Renal pelvis (tissue), 4 donors: ENCODE measurements around the gene KIAA0825. TPM values are rescaled to one million over a fixed set of nuclear protein-coding genes. Genes with fewer than 3 reads are reported as not detected.
"Not testable (repeated sequence)": the region's sequence is repeated elsewhere in the genome, so short reads cannot be mapped to it uniquely, and the experiment has no call there.

Experiments
- DNase-seq: peaks from one replicate; pipeline ENCODE4 v3.0.0-alpha.2; 2013
- polyA plus RNA-seq, 3 donors: library from polyadenylated mRNA; unstranded; fragments of 120-200 nt; gene quantifications; one replicate each; pipeline ENCODE4 v1.2.1, GENCODE V29; 2013; ENCODE audit not compliant: insufficient read length in 3 of 3

KIAA0825 gene
- polyA plus RNA-seq, 3 donors, result 3.6 to 4.6 (median 3.7) TPM

DNA sequence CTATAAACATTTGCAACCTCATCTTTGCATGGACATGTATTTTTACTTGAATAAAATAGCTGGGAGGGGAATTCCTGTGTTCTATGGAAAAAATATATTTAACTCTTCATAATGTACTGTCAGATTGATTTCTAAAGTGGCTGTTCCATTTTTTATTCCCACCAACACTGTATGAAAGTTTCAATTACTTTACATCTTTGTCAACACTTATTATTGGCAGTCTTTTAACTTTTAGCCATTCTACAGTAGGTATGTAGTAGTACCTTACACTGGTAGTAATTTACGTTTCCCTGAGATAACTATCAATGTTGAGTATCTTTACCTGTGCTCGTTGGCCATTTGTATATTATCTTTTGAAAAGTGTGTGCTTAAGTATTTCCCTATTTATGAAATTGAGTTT is 429.7 kb downstream of the KIAA0825 start:
- no peak for DNase-seq

DNA sequence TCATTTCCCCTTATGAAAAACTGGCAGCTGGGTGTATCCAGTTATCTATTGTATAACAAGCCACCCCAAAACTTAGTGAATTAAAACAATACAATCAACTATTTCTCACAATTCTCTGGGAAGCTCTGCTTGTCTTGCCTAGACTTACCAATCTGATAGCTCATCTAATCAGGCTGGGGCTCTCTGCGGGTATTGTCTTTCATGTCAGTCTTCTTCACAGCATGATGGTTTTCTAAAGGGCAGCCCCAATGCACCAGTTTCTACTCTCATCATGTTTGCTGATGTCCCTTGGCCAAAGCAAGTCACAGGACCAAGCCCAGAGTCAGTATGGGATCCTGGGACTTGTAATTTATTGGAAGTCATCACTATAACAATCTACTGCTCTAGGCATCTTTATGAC is 433.5 kb downstream of the KIAA0825 start:
- DNase-seq, result no peak

DNA sequence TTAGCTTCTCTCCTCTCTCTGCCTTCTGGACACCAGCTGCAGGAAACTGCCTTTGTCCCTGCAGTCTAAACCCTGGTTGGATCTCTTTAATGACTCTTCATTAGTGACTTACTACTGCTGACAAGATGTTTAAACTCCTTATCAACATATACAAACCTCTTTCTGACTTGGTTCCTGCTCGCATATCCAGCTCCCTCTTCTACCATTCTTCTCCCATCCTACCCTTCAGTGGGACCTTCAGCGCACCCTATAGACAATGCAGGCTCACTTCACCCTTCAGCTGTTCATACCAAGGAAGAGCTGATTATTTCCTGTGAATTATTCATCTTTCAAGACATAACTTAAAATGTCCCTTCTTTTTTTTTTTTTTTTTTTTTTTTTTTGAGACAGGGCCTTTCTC is 436.5 kb downstream of the KIAA0825 start:
- no peak for DNase-seq

DNA sequence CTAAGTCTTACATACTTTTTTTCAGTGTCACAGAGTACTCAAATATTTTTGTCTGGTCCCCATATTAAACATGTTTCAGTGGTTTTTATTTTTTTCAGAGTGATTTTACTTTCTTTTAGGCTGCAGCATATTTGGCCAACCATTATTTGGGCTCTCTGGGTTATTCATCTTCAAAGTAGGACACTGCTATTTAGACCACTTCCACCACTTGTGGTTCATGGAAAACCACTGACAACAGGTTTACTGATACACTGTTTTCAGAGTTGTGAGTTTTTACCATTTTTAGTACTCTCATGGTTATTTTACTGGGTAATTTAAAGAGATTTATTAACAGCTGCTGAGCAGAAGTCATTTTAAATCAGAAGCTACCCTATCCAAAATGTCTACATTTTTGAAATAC is 437.6 kb downstream of the KIAA0825 start:
- no peak for DNase-seq

DNA sequence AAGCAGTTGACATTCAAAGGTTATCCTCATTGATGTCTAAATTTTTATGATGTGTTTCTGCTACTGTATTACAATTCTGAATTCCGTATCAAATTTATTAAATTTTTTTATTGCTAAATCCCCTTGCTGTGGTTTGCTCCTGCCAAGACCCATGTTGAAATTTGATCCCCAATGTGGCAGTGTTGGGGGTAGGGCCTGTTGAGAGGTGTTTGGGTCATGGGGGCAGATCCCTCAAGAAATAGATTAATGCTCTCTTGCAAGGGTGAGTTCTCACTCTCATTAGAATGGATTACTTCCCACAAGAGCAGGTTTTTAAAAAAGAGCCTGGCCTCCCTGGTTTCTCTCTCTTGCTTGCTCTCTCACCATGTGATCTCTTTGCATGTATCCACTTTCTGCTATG is 442.5 kb downstream of the KIAA0825 start:
- DNase-seq, result no peak

DNA sequence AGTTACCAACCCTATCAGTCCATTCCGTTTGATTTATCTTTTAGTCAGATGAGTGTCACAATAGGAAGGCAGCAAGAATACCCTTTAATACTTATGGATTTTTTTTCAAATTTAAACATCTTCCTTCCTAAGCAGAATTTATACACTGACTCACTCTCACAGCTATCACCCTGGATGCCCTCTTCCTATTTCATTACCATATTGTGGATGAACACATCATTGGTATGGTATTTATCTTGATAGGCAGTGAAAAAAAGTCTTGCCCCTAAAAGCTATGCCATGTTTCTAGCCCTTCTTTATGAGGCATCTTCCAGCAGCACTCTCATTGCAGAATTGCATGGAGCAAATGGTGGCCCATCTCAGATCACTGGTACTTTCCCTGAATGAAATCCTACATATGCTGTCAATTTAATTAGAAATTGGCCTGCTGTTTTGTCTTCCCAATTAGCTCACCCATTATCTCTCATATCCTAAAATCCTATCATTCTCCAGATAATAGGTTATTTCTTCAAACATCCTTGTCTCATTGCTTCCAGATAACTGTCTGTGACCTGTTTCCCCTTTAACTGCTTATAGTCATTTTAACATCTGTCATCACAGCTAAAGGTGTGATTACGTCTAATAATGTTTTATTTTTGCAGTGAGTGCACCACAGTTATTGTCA is 443.5 kb downstream of the KIAA0825 start:
- DNase-seq, result no peak

DNA sequence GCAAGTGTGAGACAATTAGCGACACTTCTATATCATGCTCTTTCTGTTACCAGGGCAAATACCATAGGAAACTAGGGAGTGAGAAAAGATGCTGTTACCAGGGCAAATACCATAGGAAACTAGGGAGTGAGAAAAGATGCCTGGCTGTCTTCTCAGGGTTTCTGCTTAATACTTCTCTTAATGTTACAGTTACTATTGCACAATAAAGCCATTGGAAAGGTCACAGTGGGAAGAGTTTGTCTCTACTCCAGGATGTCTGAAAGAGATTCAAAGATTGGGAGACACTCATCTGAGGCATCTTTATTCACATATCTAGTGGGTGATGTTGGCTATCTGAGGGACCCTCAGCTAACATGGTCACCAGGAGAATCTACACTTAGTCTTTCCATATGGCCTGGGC is 445.3 kb downstream of the KIAA0825 start:
- no peak for DNase-seq

DNA sequence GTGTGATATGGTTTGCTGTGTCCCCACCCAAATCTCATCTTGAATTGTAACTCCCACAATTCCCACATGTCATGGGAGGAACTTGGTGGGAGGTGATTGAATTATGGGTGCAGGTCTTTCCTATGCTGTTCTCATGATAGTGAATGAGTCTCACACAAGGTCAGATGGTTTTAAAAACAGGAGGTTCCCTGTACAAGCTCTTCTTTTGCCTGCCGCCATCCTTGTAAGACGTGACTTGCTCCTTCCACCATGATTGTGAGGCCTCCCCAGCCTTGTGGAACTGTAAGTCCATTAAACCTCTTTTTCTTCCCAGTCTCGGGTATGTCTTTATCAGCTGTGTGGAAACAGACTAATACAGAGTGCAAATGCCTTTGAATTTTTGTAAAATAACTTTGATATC is 447.3 kb downstream of the KIAA0825 start:
- DNase-seq, result not testable (repeated sequence)

DNA sequence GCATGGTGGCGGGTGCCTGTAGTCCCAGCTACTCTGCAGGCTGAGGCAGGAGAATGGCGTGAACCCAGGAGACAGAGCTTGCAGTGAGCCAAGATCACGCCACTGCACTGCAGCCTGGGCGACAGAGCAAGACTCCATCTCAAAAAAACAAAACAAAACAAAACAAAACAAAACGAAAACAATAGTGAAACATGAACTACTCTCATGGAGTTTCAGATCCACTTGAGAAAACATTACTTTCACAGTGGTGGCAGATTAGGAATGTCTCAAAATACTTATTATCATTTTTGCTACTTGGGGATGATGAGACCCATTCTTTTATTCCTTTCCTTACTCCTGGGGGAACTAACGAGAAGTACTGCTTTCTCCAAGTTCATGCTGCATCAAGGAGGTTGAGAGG is 448.2 kb downstream of the KIAA0825 start:
- not testable (repeated sequence) for DNase-seq

DNA sequence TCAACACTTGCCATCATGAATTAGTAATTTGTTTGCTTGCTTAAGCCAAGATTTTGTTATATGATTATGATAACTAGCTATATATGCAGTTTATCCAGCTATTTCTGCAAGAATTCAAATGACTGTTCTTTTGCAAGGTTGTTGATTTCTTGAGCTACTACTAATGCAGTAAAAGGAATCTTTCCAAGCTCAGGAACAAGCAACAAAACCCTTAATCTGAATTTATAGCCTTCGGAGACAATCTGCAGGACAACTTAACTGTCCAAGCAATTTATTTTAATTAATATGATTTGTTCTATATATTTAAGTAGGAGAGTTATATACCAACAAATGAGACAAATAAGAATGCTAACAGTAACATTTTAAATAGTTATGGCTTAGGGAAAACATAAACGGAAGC is 450.3 kb downstream of the KIAA0825 start:
- no peak for DNase-seq

DNA sequence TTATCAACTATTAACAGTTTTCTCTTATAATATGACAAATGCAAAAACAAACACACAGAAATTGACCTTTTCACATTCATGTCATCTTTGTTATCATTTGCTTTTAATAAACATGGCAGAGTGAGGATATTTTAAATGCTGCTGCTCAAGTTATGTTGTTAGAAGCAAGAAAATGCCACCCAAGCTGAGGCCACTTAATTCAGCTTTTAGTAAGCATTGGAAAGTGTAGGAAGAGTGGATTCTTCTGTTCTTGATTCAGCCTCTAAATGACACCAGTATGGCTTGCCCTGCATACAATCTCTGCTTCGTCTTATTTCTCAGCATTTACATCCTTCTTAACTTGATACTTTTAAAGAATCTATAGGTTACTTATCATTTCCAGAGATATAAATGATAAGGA is 456.6 kb downstream of the KIAA0825 start:
- no peak for DNase-seq

DNA sequence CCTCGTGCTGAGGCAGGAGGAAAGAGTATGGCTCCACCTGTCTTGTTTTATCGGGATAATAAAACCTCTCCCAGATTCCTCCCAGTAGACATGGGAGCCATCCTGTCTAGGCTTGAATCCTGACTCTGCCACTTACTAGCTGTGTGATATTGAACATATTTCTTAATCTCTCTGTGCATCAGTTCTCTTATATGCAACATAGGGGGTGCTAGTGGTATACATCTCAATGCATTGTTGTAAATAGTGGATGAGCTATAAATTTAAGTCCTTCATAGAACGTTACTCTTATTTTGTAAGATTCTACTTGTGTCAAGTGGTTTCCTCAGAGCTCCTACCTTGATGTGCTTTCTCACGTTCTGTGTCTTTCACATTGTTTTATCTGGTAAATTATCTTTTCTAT is 459.3 kb downstream of the KIAA0825 start:
- DNase-seq, result no peak

DNA sequence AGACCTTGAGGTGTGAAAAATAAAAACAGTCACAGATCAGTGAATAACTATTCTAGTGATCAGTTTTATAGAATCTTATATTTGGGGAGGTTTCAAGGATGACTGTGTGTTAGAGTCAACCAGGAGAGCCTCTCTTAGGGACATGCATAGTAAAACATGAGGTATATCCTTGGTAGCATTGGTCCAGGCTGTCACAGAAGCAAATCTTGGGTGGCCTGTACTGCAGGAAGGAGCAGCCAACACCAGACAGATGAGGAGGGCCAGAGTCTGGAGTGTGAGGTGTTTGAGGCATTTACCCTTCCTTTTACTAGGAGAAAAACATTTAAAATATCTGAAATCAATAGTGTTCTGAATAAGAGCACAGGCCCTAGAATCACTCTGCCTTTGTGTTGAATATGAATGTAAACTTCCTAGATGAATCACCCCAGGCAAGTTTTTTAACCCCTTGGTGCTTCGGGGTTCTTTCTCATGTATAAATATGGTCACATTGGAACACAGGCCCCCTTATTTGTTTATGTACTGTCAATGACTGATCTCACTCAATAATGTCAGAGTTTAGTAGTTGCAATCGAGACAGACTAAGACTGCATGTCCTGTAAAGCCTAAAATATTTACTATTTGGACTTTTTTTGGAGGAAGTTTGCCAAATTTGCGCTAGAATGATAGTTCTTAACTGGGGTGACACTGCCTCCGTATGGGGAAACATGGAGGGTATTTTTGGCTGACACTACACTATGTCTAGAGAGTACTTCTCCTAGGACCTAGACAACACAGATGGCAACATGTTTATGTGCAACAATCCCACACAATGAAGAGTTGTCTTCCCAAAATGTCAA is 460.5 kb downstream of the KIAA0825 start:
- DNase-seq, result no peak

DNA sequence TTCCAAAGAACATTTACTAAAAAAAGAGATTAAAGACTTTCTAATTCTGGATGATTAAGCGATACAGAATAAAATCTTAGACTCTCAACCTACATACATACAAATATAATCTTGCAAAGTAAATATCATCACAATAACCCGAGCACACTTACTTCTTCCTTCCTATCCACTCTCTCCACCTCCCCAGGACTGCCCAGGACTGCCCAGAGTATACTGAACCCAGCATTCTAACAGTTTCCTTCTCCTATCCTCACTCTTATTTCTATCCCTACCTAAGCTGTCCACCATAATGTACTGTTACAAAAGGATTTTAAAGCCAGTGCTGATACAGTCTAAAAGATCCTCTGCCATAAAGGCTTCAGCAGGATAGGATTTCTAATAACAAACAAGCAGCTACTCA is 463.7 kb downstream of the KIAA0825 start:
- no peak for DNase-seq

DNA sequence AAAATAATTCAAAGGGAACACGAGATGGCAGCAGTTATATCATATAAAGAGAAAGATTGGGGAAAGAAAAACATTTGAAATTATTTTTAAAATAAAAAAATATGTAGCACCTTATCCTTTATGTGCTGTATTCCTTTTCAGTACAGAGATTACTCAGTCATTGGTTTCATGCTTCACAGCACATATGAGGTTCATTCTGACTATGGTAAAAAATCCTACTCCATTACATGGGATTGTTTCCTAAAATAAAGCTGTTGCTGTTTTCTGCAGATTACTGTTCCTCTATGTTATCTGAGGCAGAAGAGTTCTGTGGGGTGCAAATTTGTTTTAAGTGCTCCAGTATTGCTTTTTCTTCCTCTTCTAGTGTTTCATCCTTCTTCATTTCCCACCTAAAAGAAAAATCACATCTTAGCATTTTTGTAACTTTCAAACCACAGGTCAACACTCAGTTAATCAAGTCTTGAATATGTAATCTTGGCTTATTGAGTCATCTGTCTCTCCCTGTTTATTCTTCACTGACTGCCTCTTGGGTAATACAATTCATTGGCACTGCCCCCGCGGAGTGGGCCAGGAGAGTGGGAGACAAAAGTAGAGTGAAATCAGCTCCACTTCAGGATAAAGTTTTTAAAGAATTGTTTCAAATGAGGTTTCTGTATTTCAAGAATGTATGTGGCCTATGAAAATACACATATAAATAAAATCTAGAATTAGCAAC is 464.5 kb downstream of the KIAA0825 start:
- no peak for DNase-seq

DNA sequence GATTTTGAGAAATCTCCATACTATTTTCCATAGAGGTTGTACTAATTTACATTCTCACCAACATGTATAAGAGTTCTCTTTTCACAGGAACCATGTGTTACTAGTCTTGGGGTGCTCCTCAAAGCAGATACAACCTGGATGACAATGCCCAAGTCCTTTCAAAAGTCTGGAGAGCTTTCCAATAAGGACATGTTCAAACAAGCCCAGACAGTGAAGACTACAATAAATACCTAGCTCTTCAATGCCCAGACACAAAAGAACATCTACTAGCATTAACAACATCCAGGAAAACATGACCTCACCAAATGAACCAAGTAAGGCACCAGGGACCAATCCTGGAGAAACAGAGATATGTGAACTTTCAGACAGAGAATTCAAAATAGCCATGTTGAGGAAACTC is 474.8 kb downstream of the KIAA0825 start:
- not testable (repeated sequence) for DNase-seq

DNA sequence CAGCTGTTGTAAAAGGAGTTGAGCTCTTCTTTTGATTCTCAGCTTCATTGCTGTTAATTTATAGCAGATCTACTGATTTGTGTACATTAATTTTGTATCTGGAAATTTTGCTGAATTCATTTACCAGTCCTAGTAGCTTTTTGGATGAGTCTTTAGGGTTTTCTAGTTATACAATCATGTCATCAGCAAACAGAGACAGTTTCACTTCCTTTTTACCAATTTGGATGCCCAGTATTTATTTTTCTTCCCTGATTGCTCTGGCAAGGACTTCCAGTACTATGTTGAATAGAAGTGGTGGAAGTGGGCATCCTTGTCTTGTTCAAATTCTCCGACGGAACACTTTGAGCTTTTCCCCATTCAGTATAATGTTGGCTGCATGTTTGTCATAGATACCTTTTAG is 478.1 kb downstream of the KIAA0825 start:
- no peak for DNase-seq

DNA sequence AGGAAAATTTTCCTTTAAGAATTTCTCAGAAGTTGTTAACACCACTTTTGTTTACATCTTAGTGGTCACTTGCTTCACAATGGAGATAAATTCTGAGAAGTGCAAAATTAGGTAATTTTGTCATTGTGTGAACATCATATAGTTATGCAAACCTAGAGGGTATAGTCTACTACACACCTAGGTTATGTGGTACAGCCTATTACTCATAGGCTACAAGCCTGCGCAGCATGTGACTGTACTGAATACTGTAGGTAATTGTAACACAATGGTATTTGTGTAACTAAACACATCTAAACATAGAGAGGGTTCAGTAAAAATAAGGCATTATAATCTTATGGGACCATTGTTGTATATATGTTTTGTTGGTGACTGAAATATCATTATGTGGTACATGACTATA is 488.3 kb downstream of the KIAA0825 start:
- no peak for DNase-seq

DNA sequence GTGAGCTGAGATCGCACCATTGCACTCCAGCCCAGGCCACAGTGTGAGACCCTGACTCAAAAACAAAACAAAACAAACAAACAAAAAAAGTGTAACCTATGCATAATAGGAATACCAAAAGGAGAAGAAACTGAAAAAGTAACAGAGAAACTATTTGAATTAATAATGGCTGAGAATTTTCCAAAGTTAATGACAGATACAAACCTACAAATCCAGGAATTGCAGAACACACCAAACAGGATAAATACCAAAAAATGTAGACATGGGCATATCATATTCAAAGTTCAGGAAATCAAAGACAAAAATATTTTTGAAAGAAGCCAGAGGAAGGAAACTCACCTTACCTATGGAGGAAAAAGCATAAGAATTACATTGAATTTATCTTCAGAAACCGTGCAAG is 493.3 kb downstream of the KIAA0825 start:
- DNase-seq, result no peak

DNA sequence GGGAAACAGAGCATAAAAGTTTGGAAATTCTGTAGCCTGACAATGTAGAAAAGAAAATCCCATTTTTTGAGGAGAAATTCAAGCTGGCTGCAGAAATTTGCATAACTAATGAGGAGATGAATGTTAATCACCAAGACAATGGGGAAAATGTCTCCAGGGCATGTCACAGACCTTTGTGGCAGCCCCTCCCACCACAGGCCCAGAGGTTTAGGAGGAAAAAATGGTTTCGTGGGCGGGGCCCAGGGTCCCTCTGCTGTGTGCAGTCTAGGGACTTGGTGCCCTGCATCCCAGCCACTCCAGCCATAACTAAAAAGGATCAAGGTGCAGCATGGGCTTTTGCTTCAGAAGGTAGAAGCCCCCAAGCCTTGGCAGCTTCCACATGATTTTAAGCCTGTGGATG is 502.1 kb downstream of the KIAA0825 start:
- DNase-seq, result not testable (repeated sequence)

DNA sequence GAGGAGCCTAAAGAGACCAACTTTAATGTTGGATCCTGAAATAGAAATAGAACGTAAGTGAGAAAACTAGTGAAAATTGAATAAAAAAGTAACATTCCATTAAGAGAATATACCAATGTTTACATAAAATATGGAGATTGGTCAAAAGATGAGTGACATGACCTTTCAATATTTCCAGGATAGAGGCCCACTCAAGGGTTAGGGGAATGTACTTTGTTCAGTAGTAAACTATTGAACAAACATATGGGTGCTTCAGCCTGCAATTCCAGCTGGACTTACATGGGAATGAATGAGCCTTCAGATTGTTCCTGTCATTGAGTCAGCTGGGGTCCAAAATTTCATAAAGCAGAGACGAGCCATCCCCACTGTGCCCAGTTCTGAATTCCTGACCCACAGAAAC is 505.3 kb downstream of the KIAA0825 start:
- no peak for DNase-seq

DNA sequence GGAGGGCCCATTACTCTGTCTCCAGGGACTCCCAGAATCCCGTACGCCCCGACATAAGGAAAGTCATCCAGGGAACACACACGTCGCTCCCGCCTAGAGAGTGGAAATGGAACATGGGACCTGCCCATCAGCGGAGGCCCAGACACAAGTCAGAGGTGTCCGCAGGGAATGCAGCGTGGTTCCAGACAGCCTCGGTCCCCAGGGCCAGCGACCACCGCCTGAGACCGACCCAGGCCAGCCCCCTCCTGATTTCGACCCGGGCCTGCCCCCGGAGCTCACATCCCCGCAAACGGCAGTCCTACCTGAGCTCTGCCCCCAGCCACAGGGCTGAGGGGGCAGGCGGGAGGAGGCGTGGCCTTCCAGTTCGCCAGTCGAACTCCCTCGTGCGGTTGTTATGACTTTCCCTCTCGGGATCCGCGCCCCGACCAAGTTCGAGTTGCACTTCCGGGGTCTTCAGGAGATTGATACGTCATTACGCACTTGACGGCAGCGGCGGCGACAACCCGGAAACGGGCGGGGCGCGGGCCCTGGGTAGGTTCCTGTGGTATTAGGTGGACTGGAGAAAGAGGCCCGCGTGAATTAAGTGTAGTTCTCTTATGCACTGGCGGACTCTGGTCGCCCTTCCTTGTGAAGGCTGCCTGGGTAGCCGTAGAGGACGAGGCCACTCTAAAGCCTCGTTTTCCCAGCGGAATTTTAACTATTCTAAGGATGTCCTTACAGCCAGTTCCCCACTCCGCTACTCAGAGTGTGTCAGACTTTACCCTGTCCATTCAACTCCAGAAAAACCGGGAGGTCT is 507.0 kb downstream of the KIAA0825 start:
- peak; percentile 95 for DNase-seq
